ENCODE measurements around the gene PYGO2.

- TF ChIP-seq CTCF (conservative IDR thresholded peaks at IDR 0.05; ENCODE audit: low read length), result peak; percentile 66
- no peak for TF ChIP-seq EZH2phosphoT487 (IDR thresholded peaks at IDR 0.05; ENCODE audit: borderline replicate concordance)
Observed at GRCh38 chr1:154961207-154962155, at the start of gene PYGO2.
